ENCODE results near the gene TSBP1. TPM values are rescaled to one million over a fixed set of nuclear protein-coding genes. Genes with fewer than 3 reads are reported as not detected.
A peak's percentile ranks its signal among the peaks of the same experiment; 100 is the strongest.

The TSBP1 gene
- polyA plus RNA-seq, 1 experiment, result not detected

DNA sequence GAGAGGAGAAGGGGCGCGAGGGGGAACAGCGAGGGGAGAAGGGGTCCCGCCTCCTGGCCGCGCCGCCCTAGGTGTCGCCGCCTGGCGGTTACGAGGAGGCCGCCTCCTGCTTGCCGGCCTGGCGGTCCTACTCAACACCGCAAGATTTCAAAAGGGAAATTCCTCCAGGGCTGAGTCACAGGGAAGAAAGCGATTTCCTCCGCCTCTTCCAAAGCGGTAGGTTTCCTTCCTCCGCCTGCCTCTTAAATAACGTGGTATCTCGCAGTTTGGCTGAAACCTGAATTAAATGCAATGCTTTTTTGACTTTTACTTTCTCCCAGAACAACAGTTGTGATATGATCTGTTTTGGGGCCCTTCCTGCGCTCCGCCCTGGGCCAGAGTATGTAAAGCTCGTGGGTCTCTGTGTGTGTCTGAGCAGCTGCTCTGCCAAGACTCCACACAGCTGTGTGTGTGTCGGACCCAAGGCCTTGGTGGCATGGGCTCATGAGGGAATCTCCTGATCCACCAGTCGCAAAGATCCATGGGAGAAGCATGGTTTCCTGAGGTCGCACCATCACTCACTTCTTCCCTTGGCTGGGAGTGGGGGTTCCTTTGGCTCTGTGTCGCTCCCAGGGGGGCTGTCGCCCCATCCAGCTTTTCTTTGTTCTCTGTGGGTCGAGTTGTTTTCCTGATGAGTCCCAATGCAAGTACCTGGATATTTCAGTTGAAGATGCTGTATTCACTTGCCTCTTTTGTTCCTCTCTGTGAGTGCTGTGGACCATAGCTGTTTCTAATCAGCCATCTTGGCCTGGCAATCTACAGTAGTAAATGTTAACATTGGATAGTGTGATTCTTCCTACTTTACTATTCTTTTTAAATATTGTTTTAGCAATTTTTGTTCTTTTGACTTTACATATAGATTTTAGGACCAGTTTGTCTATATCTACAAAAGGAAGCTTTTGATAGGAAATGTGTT, 116.2 kb downstream of the TSBP1 start:
- POLR2A ChIA-PET, result interaction anchor here (1.6 kb wide), 1 partner anchor 60 kb away, joined by 11 read pairs; no protein-coding TSS in a partner anchor
- H3K27me3 ChIP-seq (ENCODE audit: control insufficient read depth, insufficient read depth, low read length), result peaks cover 2% of the 10 kb centered on the region
- CTCF ChIA-PET, result interaction anchor here (0.6 to 3.9 kb wide), 16 partner anchors 10 to 1533 kb away, joined by 3 to 57 read pairs (median 4); partner anchors contain the start of genes LY6G5B and TAP2
- peak; percentile 69 for TF ChIP-seq CTCF (IDR thresholded peaks at IDR 0.05; ENCODE audit: low read depth, low read length)
- peak overlapping the region; percentile 97 for H3K27ac ChIP-seq (ENCODE audit: low read depth, low read length)
- H3K9me3 ChIP-seq (ENCODE audit: control insufficient read depth, insufficient read depth, low read length), result no peaks in the 10 kb centered on the region
- H3K4me3 ChIP-seq (ENCODE audit: low read depth, low read length), result peak overlapping the region; percentile 56
- peak; percentile 81 for DNase-seq (ENCODE audit: low read depth, low spot score)

DNA sequence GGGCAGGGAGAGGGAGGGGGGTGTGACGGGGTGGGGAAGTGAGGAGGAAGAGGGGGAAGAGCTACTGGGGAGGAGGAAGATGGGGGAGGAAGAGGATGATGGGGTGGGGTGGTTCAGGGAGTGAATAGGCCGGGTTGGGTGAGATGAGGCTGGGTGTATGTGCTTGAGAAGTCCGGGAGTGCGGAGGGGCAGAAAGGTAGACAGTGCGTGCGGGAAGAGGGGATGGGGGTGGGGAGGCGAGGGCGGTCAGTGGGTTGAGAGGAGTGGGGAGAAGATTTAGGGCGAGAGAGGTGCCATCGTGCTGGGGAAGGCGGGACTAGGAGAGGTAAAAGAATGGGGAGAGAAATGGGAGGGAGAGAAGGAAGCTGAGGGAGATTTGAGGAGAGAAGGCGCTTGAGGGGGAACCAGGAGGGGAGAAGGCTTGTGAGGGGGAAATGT, 116.9 kb downstream of the TSBP1 start:
- CTCF ChIA-PET, result interaction anchor here (0.6 to 3.9 kb wide), 20 partner anchors 8 to 1533 kb away, joined by 3 to 57 read pairs (median 4); partner anchors contain the start of genes PBX2 and TAP2
- DNase-seq (ENCODE audit: low read depth, low spot score), result no peak
- no peak for TF ChIP-seq CTCF (IDR thresholded peaks at IDR 0.05; ENCODE audit: low read depth, low read length)
- no peak overlapping the region for H3K27ac ChIP-seq (ENCODE audit: low read depth, low read length)
- H3K4me3 ChIP-seq (ENCODE audit: low read depth, low read length), result peak overlapping the region; percentile 56
- POLR2A ChIA-PET, result interaction anchor here (1.6 kb wide), 1 partner anchor 59 kb away, joined by 11 read pairs; no protein-coding TSS in a partner anchor
- H3K27me3 ChIP-seq (ENCODE audit: control insufficient read depth, insufficient read depth, low read length), result peaks cover 2% of the 10 kb centered on the region
- H3K9me3 ChIP-seq (ENCODE audit: control insufficient read depth, insufficient read depth, low read length), result 0 out of 2 replicates have a peak, but pooled peaks cover under 1% of the 10 kb centered on the region

DNA sequence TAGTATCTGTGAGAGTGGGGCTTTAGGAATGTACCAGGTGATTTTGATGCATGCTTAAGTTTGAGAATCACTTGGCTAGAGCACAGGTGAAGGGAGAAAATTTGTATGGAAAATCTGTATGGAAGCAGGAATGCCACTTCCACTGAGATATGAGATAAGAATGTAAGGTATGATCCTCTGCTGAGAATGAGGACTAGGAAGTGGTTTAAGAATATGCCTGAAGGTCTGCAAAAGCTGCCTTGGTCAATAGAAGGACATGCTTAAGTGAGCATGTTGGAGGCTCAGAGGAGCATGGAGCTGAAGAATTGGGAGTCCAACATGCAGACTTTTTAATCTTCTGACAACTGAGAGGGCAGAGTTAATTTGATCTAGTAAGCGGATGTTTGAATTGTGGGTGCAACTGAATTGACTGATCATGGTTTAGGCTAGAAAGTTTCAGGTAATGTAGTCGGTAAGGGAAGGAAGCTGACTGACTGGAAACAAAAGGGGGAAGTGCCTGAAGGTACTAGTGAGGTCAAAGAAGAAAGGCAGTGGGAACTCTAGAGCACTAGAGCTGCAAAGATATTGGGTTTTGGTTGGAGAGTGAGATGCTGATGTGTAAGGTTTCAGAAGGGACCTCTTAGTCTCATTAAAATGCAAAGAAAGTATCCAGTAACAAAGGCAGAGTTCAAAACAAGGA, 119.2 kb downstream of the TSBP1 start:
- CTCF ChIA-PET, result interaction anchor here (1.1 kb wide), 2 partner anchors 8 to 57 kb away, joined by 4 read pairs; no protein-coding TSS in a partner anchor
- DNase-seq (ENCODE audit: low read depth, low spot score), result no peak

GRCh38 chr6:32249262-32249661, 122.4 kb downstream of the TSBP1 start:
- Histone ChIP-seq H3K27ac (ENCODE audit: low read depth, low read length) (no peak overlapping the region), H3K9me3 (ENCODE audit: control insufficient read depth, insufficient read depth, low read length) (peaks cover 7% of the 10 kb centered on the region; the same call in 1 of the 2 replicates), H3K27me3 (ENCODE audit: control insufficient read depth, insufficient read depth, low read length) (peaks cover 12% of the 10 kb centered on the region), H3K4me3 (ENCODE audit: low read depth, low read length) (no peak overlapping the region)
- no peak for TF ChIP-seq CTCF (IDR thresholded peaks at IDR 0.05; ENCODE audit: low read depth, low read length)
- ChIA-PET POLR2A (no interaction called here), CTCF (interaction anchor here (1.3 kb wide), 1 partner anchor 619 kb away, joined by 3 read pairs; no protein-coding TSS in a partner anchor)
- DNase-seq (ENCODE audit: low read depth, low spot score), result no peak

More for the DNA sequence above, 119.2 kb downstream of the TSBP1 start:
- no peak overlapping the region for H3K27ac ChIP-seq (ENCODE audit: low read depth, low read length)
- H3K9me3 ChIP-seq (ENCODE audit: control insufficient read depth, insufficient read depth, low read length), result peaks cover 7% of the 10 kb centered on the region; the same call in 1 of the 2 replicates
- POLR2A ChIA-PET, result no interaction called here
- peaks cover 12% of the 10 kb centered on the region for H3K27me3 ChIP-seq (ENCODE audit: control insufficient read depth, insufficient read depth, low read length)
- TF ChIP-seq CTCF (IDR thresholded peaks at IDR 0.05; ENCODE audit: low read depth, low read length), result no peak
- H3K4me3 ChIP-seq (ENCODE audit: low read depth, low read length), result no peak overlapping the region

Data from AG04450 (cell line).